K562 (cell line): ENCODE data around the gene COMMD10. TPM values are rescaled to one million over a fixed set of nuclear protein-coding genes. Genes with fewer than 3 reads are reported as not detected.

ENCODE experiments used
- ATAC-seq: fragments of 200-7000 bp; cut with Tn5 transposase; 3 replicates; pipeline ENCODE4 v1.9.1; 2020; ENCODE audit warnings: moderate library complexity
- BruUV-seq: library from RNA; stranded (reverse); fragments of 400-500 nt; replicated peaks from 2 replicates; lab custom pipeline; 2021; lab: Mats Ljungman, UMichigan
- CTCF ChIA-PET: fragments of 300-600 bp; formaldehyde crosslinking; extraction: SDS; loops from one replicate; lab custom pipeline; 2021; ENCODE audit warnings: low intra/inter-chr PET ratio; lab: Yijun Ruan, JAX
- POLR2A ChIA-PET: fragments of 300-600, 350-650 bp; sonication (Branson Sonifier 250); formaldehyde crosslinking; extraction: SDS; loops from one replicate; lab custom pipeline; 2021; ENCODE audit warnings: antibody characterized with exemption, inconsistent platforms; lab: Yijun Ruan, JAX
- DNase-seq, 4 experiments: peaks; one replicate each; pipeline versions ENCODE4 v3.0.0 to v3.0.0-alpha.2; 2011 to 2018; ENCODE audit warnings: low spot score in 3 of 4, mixed read lengths in 3 of 4; ENCODE audit errors: extremely low read depth in 1 of 4
- FAIRE-seq: peaks from 2 replicates; lab custom pipeline; 2011; peaks lifted over from hg19 to GRCh38; lab: Jason Lieb, UNC
- H2AFZ ChIP-seq: 2 replicates; pipeline ENCODE4 v1.6.0; 2011; ENCODE audit warnings: low read depth, low read length, control low read depth, inconsistent platforms
- H3K27ac ChIP-seq: fragments of 200-600 bp; 3 replicates; pipeline ENCODE4 v1.8.0; 2011; ENCODE audit warnings: low read depth, mild to moderate bottlenecking, control low read depth, inconsistent platforms, low read length, moderate library complexity, mixed read lengths; ENCODE audit errors: extremely low read depth
- H3K27me3 ChIP-seq, 2 experiments: fragments of 300-600 bp in 1 of 2; 2 replicates in 1 of 2; 3 replicates in 1 of 2; pipeline versions ENCODE4 v1.6.0 to v1.8.0; 2011; ENCODE audit warnings: inconsistent platforms in 2 of 2, low read length in 2 of 2, mild to moderate bottlenecking in 1 of 2, mixed read lengths in 1 of 2, moderate library complexity in 1 of 2; ENCODE audit not compliant: control insufficient read depth in 2 of 2, insufficient read depth in 2 of 2
- H3K36me3 ChIP-seq: fragments of 300-600 bp; 3 replicates; pipeline ENCODE4 v1.8.0; 2011; ENCODE audit warnings: mild to moderate bottlenecking, low read length, inconsistent platforms; ENCODE audit not compliant: control insufficient read depth, insufficient read depth
- H3K4me1 ChIP-seq, 2 experiments: fragments of 200-600 bp in 1 of 2; replicated peaks in 1 of 2; 2 replicates in 1 of 2; 3 replicates in 1 of 2; pipeline versions ENCODE4 v1.5.1 to v1.8.0; 2011; ENCODE audit warnings: inconsistent platforms in 2 of 2, low read length in 2 of 2, mild to moderate bottlenecking in 1 of 2, mixed read lengths in 1 of 2, moderate library complexity in 1 of 2; ENCODE audit not compliant: control insufficient read depth in 2 of 2, insufficient read depth in 2 of 2
- H3K4me2 ChIP-seq: 2 replicates; pipeline ENCODE4 v1.6.1; 2011; ENCODE audit warnings: low read length, control low read depth, inconsistent platforms, mixed read lengths; ENCODE audit not compliant: insufficient read depth
- H3K4me3 ChIP-seq: fragments of 200-600 bp; sonication (generic), shearing (Covaris generic); 2 replicates; pipeline ENCODE4 v1.5.1; 2016; ENCODE audit warnings: control low read depth, inconsistent platforms
- H3K79me2 ChIP-seq: fragments of 200-600 bp; 3 replicates; pipeline ENCODE4 v1.8.0; 2011; ENCODE audit warnings: low read length, inconsistent platforms; ENCODE audit not compliant: control insufficient read depth, insufficient read depth
- H3K9ac ChIP-seq, 2 experiments: 2 replicates each; pipeline versions ENCODE4 v1.6.0 to v1.6.1; 2011; ENCODE audit warnings: low read depth in 2 of 2, low read length in 2 of 2, control low read depth in 1 of 2, inconsistent platforms in 1 of 2, mild to moderate bottlenecking in 1 of 2, mixed read lengths in 1 of 2; ENCODE audit not compliant: insufficient read depth in 1 of 2
- H3K9me1 ChIP-seq: one replicate; pipeline ENCODE4 v1.6.0; 2011; ENCODE audit warnings: inconsistent platforms, mild to moderate bottlenecking, low read length, moderate library complexity; ENCODE audit not compliant: control insufficient read depth, insufficient read depth
- H3K9me3 ChIP-seq: replicated peaks from 2 replicates; pipeline ENCODE4 v1.5.1; 2011; ENCODE audit warnings: low read depth, low read length, inconsistent platforms; ENCODE audit not compliant: control insufficient read depth, insufficient read depth
- H4K20me1 ChIP-seq: replicated peaks from 2 replicates; pipeline ENCODE4 v1.6.1; 2011; ENCODE audit warnings: low read length, inconsistent platforms, mixed read lengths; ENCODE audit not compliant: control insufficient read depth, insufficient read depth
- CBFA2T3 ChIP-seq: fragments of 450-650 bp; IDR thresholded peaks from 2 replicates; pipeline ENCODE4 v1.6.1; 2017
- CREM ChIP-seq: IDR thresholded peaks from 2 replicates; pipeline ENCODE4 v1.6.1; 2014; ENCODE audit warnings: antibody characterized with exemption, low read depth
- DDX20 ChIP-seq: fragments of 450-650 bp; IDR thresholded peaks from 2 replicates; pipeline ENCODE4 v1.6.1; 2016; ENCODE audit warnings: missing genetic modification characterization, low read depth, mild to moderate bottlenecking, missing compliant biosample characterization, moderate library complexity
- FOXJ2 ChIP-seq: fragments of 200-800 bp; sonication (Bioruptor generic); IDR thresholded peaks from 2 replicates; pipeline ENCODE4 v1.6.1; 2016; ENCODE audit warnings: missing genetic modification characterization, missing compliant biosample characterization
- GABPB1 ChIP-seq: sonication (generic); formaldehyde crosslinking; IDR thresholded peaks from 2 replicates; pipeline ENCODE4 v1.8.0; 2022; ENCODE audit warnings: mild to moderate bottlenecking, missing genetic modification reagents
- HEY1 ChIP-seq: fragments of 250-450 bp; sonication (Bioruptor Pico); IDR thresholded peaks from 2 replicates; pipeline ENCODE4 v1.5.0; 2020; ENCODE audit warnings: mild to moderate bottlenecking, moderate library complexity, borderline replicate concordance
- PHF8 ChIP-seq: fragments of 200-600 bp; sonication (generic); IDR thresholded peaks from 2 replicates; pipeline ENCODE4 v1.6.1; 2012; ENCODE audit warnings: mixed run types, mild to moderate bottlenecking, inconsistent platforms, low read length, moderate library complexity, borderline replicate concordance
- POLR3A ChIP-seq: IDR thresholded peaks from 2 replicates; pipeline ENCODE4 v1.6.1; 2011; ENCODE audit warnings: borderline replicate concordance, mild to moderate bottlenecking, moderate library complexity; ENCODE audit not compliant: insufficient read length, insufficient read depth; ENCODE audit errors: extremely low read depth
- U2AF2 ChIP-seq: fragments of 200-400 bp; formaldehyde crosslinking; optimal IDR thresholded peaks from 2 replicates; pipeline ENCODE3; 2017; ENCODE audit warnings: low read depth, mild to moderate bottlenecking, low read length
- ZBTB7A ChIP-seq: IDR thresholded peaks from 2 replicates; pipeline ENCODE4 v1.6.1; 2011; ENCODE audit warnings: low read depth, mild to moderate bottlenecking, low read length, moderate library complexity, borderline replicate concordance; ENCODE audit not compliant: control insufficient read depth
- ZNF347 ChIP-seq: fragments of 450-650 bp; formaldehyde crosslinking; IDR thresholded peaks from 2 replicates; pipeline ENCODE4 v1.4.0; 2020; ENCODE audit warnings: low read depth, mild to moderate bottlenecking, moderate library complexity
- WGBS: fragments of 100-300 bp; shearing (Covaris generic); methylation state at CpG from one replicate; pipeline ENCODE4 v1.1.6; 2016; ENCODE audit warnings: low coverage, mixed read lengths; ENCODE audit not compliant: insufficient coverage; ENCODE audit errors: missing lambda C conversion rate; 5-methylcytosine and 5-hydroxymethylcytosine counted together
- in situ Hi-C: fragments of 300-500 bp; cut with MboI; formaldehyde crosslinking; loops from 4 replicates; pipeline ENCODE4 v1.15.0; 2018; ENCODE audit warnings: inconsistent platforms, mixed read lengths
- intact Hi-C: fragments of 100-400 bp; cut with micrococcal nuclease; formaldehyde crosslinking; loops from 2 replicates; pipeline ENCODE4 v1.14.2; 2022
- polyA plus RNA-seq, 8 experiments: library from polyadenylated mRNA; depleted of rRNA in 4 of 8; stranded (reverse) in 5 of 8; unstranded in 3 of 8; fragments of >200 nt; fragmentation: Nextera tagmentation in 2 of 8; fragmentation: Illumina TruSeq in 1 of 8; extraction: Ambion mirVana in 2 of 8; extraction: Trizol in 1 of 8; gene quantifications; 2 replicates each; pipeline versions ENCODE4 v1.2.1 to v1.2.3, GENCODE V29; 2011 to 2014; ENCODE audit warnings: inconsistent platforms in 1 of 8, missing spikeins in 1 of 8
- total RNA-seq, 7 experiments: library from RNA; depleted of rRNA in 6 of 7; stranded (reverse); fragments of >200 nt in 6 of 7; fragmentation: Illumina TruSeq in 2 of 7; extraction: Trizol in 2 of 7; gene quantifications; 2 replicates each; pipeline versions ENCODE4 v1.2.1 to v1.2.3, GENCODE V29; 2011 to 2021; ENCODE audit warnings: low replicate concordance in 1 of 7
- TF ChIP-seq, protein P1 (sequence below): fragments of 450-650 bp; IDR thresholded peaks from 2 replicates; pipeline ENCODE4 v1.6.1; 2017; ENCODE audit warnings: mild to moderate bottlenecking, moderate library complexity

Gene COMMD10
- total and polyA plus RNA-seq, 9 of the 15 experiments (the other 6 are each of a cell fraction or from before 2014, with no cell fraction given), result 17.9 to 101 (median 28.0) TPM

DNA sequence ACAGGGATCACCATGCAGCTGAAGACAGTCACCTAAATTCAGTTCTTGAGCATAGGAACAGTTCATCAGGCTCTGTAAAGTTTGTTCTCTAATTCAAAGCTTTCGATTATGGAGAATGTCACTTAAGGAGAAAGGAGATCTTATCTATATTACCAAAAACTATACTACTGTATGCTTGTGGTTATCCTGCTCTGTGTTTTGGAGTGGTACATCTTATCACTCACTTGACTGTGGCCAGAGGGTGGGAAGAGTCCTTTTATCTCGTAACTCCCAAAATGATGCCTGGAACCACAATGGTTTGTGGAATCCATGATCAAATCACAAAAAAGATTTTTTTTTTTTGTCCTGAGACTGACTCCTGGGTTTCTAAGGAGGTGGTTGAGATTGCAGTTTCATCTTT is 230.7 kb downstream of the COMMD10 start:
- BruUV-seq, result no TSS peak
- Histone ChIP-seq H3K79me2 (no peaks in the 10 kb centered on the region), H3K9me1 (no peaks in the 10 kb centered on the region), H3K4me2 (no peak overlapping the region), H3K9me3 (no peaks in the 10 kb centered on the region), H2AFZ (no peak overlapping the region), H3K27ac (no peak overlapping the region), H4K20me1 (no peaks in the 10 kb centered on the region), H3K4me1 (no peaks in the 10 kb centered on the region; a peak in 1 of 5 replicates), H3K9ac (no peak overlapping the region), H3K27me3 (no peaks in the 10 kb centered on the region), H3K4me3 (no peak overlapping the region), H3K36me3 (no peaks in the 10 kb centered on the region)
- intact Hi-C loops (no loop called here), in situ Hi-C loops (no loop called here)
- no peak for TF ChIP-seq HEY1
- 0 out of 2 replicates have a peak, but pooled peaks have one; percentile 3 for TF ChIP-seq CBFA2T3
- FAIRE-seq, result no peak
- WGBS, result 14% methylated on average over 2 of the region's 2 CpGs
- POLR2A ChIA-PET, result interaction anchor here (0.6 kb wide), 1 partner anchor 12 kb away, joined by 3 read pairs; no protein-coding TSS in a partner anchor
- CTCF ChIA-PET, result no interaction called here
- DNase-seq, result no peak
- no peak for ATAC-seq

DNA sequence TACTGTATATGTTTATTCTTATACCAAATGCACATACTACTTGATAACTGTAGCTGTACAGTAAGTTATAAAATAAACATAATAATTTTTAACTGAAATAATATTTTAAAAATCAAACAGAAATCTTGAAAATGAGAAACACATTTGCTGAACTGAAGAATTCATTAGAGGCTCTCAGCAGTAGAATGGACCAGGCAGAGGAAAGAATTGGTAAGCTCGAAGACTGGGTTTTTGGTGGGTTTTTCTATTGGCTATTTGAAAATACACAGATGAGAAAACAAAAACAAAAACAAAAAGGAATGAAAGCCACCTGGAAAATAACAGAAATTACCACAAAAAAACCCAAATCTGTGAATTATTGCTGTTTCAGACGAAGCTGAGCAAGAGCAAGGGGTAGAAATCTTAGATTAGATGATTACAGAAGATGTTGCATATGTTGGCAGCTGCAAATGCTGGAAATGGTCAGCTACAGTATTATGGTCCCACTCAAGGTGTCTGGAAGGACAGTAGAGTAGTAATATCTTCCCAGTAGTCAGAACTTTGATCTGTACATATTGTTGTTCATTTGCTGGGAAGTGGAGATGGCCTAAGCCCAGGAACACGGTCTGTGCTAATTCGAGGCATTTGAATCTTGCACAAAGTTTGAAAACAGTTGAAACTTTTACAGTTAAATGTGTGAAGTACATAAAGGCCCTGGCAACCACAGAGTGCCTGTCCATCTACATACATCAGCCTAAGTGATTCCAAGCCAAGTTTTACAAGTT is 233.4 kb downstream of the COMMD10 start:
- intact Hi-C loops, result no loop called here
- H3K79me2 ChIP-seq, result no peaks in the 10 kb centered on the region
- H3K27me3 ChIP-seq, result no peaks in the 10 kb centered on the region
- 10% methylated on average over 4 of the region's 4 CpGs for WGBS
- H4K20me1 ChIP-seq, result no peaks in the 10 kb centered on the region
- no peak overlapping the region for H3K4me2 ChIP-seq
- no peak overlapping the region for H3K4me3 ChIP-seq
- no peaks in the 10 kb centered on the region for H3K36me3 ChIP-seq
- no peak for ATAC-seq
- ChIA-PET CTCF (no interaction called here), POLR2A (interaction anchor here (1.2 kb wide), 1 partner anchor 29 kb away, joined by 3 read pairs; no protein-coding TSS in a partner anchor)
- FAIRE-seq, result no peak
- H3K4me1 ChIP-seq, result no peaks in the 10 kb centered on the region; a peak in 1 of 5 replicates
- no peak overlapping the region for H2AFZ ChIP-seq
- in situ Hi-C loops, result no loop called here
- no peak for DNase-seq
- H3K9me1 ChIP-seq, result no peaks in the 10 kb centered on the region
- no TSS peak for BruUV-seq
- no peak overlapping the region for H3K27ac ChIP-seq
- H3K9me3 ChIP-seq, result no peaks in the 10 kb centered on the region
- no peak overlapping the region for H3K9ac ChIP-seq
- TF ChIP-seq ZNF347 (CRISPR knock-in tag) (no peak), FOXJ2 (tag) (no peak), PHF8 (no peak), DDX20 (tag) (no peak), CREM (no peak), U2AF2 (no peak), ZBTB7A (no peak), GABPB1 (CRISPR knock-in tag) (no peak), POLR3A (no peak)
- TF ChIP-seq, protein P1, sequence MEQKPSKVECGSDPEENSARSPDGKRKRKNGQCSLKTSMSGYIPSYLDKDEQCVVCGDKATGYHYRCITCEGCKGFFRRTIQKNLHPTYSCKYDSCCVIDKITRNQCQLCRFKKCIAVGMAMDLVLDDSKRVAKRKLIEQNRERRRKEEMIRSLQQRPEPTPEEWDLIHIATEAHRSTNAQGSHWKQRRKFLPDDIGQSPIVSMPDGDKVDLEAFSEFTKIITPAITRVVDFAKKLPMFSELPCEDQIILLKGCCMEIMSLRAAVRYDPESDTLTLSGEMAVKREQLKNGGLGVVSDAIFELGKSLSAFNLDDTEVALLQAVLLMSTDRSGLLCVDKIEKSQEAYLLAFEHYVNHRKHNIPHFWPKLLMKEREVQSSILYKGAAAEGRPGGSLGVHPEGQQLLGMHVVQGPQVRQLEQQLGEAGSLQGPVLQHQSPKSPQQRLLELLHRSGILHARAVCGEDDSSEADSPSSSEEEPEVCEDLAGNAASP, result no peak
